H1 (cell line): Measurements from ENCODE around the gene LPAR2. TPM values are rescaled to one million over a fixed set of nuclear protein-coding genes. Genes with fewer than 3 reads are reported as not detected.

Experiments used
- CTCF ChIA-PET: fragments of 300-600 bp; sonication (Branson Sonifier 250); formaldehyde crosslinking; loops from one replicate; lab custom pipeline; 2021; ENCODE audit not compliant: partially characterized antibody; lab: Charles Lee
- POLR2A ChIA-PET: fragments of 300-600 bp; sonication (Branson Sonifier 250); formaldehyde crosslinking; loops from one replicate; lab custom pipeline; 2021; ENCODE audit warnings: inconsistent platforms; ENCODE audit not compliant: partially characterized antibody; lab: Charles Lee
- DNase-seq, 2 experiments: peaks; one replicate each; pipeline versions ENCODE4 v3.0.0 to v3.0.0-alpha.2; 2010 to 2022; ENCODE audit warnings: low spot score in 2 of 2, low read depth in 1 of 2, mixed read lengths in 1 of 2
- FAIRE-seq: peaks from 2 replicates; lab custom pipeline; 2011; peaks lifted over from hg19 to GRCh38; lab: Jason Lieb, UNC
- H2AFZ ChIP-seq: 2 replicates; pipeline ENCODE4 v1.8.1; 2012; ENCODE audit warnings: low read length, inconsistent platforms
- H2AK5ac ChIP-seq: 2 replicates; pipeline ENCODE4 v1.6.1; 2013; ENCODE audit warnings: low read depth, low read length
- H2BK120ac ChIP-seq: replicated peaks from 2 replicates; pipeline ENCODE3; 2013; ENCODE audit warnings: low read depth, low read length, inconsistent platforms
- H2BK12ac ChIP-seq: 2 replicates; pipeline ENCODE4 v1.6.1; 2013; ENCODE audit warnings: low read depth, low read length
- H2BK15ac ChIP-seq: 2 replicates; pipeline ENCODE4 v1.6.1; 2013; ENCODE audit warnings: low read length
- H2BK20ac ChIP-seq: 2 replicates; pipeline ENCODE4 v1.6.1; 2013; ENCODE audit warnings: low read length
- H2BK5ac ChIP-seq: 2 replicates; pipeline ENCODE4 v1.6.1; 2013; ENCODE audit warnings: low read depth, low read length
- H3K14ac ChIP-seq: 2 replicates; pipeline ENCODE4 v1.6.1; 2013; ENCODE audit warnings: inconsistent platforms; ENCODE audit not compliant: insufficient read length
- H3K18ac ChIP-seq: 2 replicates; pipeline ENCODE4 v1.6.1; 2013; ENCODE audit warnings: low read length; ENCODE audit errors: extremely low read depth
- H3K23ac ChIP-seq: 2 replicates; pipeline ENCODE4 v1.6.1; 2013; ENCODE audit warnings: inconsistent platforms; ENCODE audit not compliant: insufficient read length
- H3K23me2 ChIP-seq: 2 replicates; pipeline ENCODE4 v1.6.1; 2013; ENCODE audit warnings: low read depth, low read length
- H3K27ac ChIP-seq: 2 replicates; pipeline ENCODE4 v1.6.1; 2011; ENCODE audit warnings: low read depth, low read length, inconsistent platforms
- H3K27me3 ChIP-seq, 4 experiments: replicated peaks in 1 of 4; 1 replicate in 1 of 4; 2 replicates in 3 of 4; pipeline versions ENCODE4 v1.6.1 to v1.8.1; 2011 to 2013; ENCODE audit warnings: low read length in 3 of 4, mild to moderate bottlenecking in 3 of 4, inconsistent platforms in 2 of 4, mixed read lengths in 2 of 4, moderate library complexity in 1 of 4; ENCODE audit not compliant: control insufficient read depth in 3 of 4, insufficient read depth in 3 of 4; ENCODE audit errors: extremely low read depth in 1 of 4
- H3K36me3 ChIP-seq, 4 experiments: 2 replicates each; pipeline versions ENCODE4 v1.6.1 to v1.8.1; 2011 to 2013; ENCODE audit warnings: mild to moderate bottlenecking in 4 of 4, low read length in 3 of 4, moderate library complexity in 2 of 4, control low read depth in 1 of 4, inconsistent platforms in 1 of 4; ENCODE audit not compliant: insufficient read depth in 4 of 4, control insufficient read depth in 2 of 4
- H3K4ac ChIP-seq: replicated peaks from 2 replicates; pipeline ENCODE3; 2013; ENCODE audit warnings: low read length, low read depth, mixed read lengths, inconsistent platforms; ENCODE audit not compliant: insufficient read length
- H3K4me1 ChIP-seq, 4 experiments: replicated peaks in 1 of 4; 1 replicate in 1 of 4; 2 replicates in 3 of 4; pipeline versions ENCODE4 v1.6.1 to v1.8.1; 2011 to 2013; ENCODE audit warnings: low read length in 3 of 4, inconsistent platforms in 2 of 4, mixed read lengths in 1 of 4; ENCODE audit not compliant: insufficient read depth in 4 of 4, control insufficient read depth in 3 of 4
- H3K4me2 ChIP-seq, 2 experiments: 2 replicates each; pipeline versions ENCODE4 v1.6.1 to v1.8.1; 2011 to 2013; ENCODE audit warnings: low read depth in 2 of 2, low read length in 2 of 2, control low read depth in 1 of 2, inconsistent platforms in 1 of 2, mild to moderate bottlenecking in 1 of 2; ENCODE audit not compliant: insufficient read depth in 1 of 2
- H3K4me3 ChIP-seq, 4 experiments: fragments of 200-600, 300-600 bp in 1 of 4; sonication (generic), shearing (Covaris generic), sonication (Bioruptor Twin) in 1 of 4; 2 replicates each; pipeline versions ENCODE4 v1.5.1 to v1.8.1; 2011 to 2016; ENCODE audit warnings: low read length in 4 of 4, low read depth in 3 of 4, control low read depth in 2 of 4, inconsistent platforms in 2 of 4, mild to moderate bottlenecking in 2 of 4, mixed read lengths in 1 of 4, moderate library complexity in 1 of 4; ENCODE audit not compliant: insufficient read depth in 2 of 4; ENCODE audit errors: extremely low read depth in 1 of 4
- H3K56ac ChIP-seq: replicated peaks from 2 replicates; pipeline ENCODE3; 2013; ENCODE audit warnings: low read depth, mild to moderate bottlenecking, mixed read lengths, low read length, inconsistent platforms; ENCODE audit not compliant: insufficient read length
- H3K79me1 ChIP-seq: 2 replicates; pipeline ENCODE4 v1.6.1; 2013; ENCODE audit warnings: low read depth, low read length, control low read depth
- H3K79me2 ChIP-seq, 2 experiments: 2 replicates each; pipeline versions ENCODE4 v1.6.1 to v1.8.1; 2012 to 2013; ENCODE audit warnings: low read length in 2 of 2, mild to moderate bottlenecking in 2 of 2, inconsistent platforms in 1 of 2; ENCODE audit not compliant: insufficient read depth in 2 of 2, control insufficient read depth in 1 of 2
- H3K9ac ChIP-seq, 4 experiments: replicated peaks in 1 of 4; 1 replicate in 1 of 4; 2 replicates in 3 of 4; pipeline versions ENCODE4 v1.6.1 to v1.8.1; 2011 to 2013; ENCODE audit warnings: low read depth in 3 of 4, low read length in 3 of 4, control low read depth in 2 of 4, mild to moderate bottlenecking in 2 of 4, moderate library complexity in 2 of 4, inconsistent platforms in 1 of 4; ENCODE audit errors: extremely low read depth in 1 of 4
- H3K9me3 ChIP-seq, 2 experiments: 2 replicates each; pipeline versions ENCODE4 v1.6.1 to v1.8.1; 2012 to 2013; ENCODE audit warnings: mild to moderate bottlenecking in 2 of 2, moderate library complexity in 2 of 2, control low read depth in 1 of 2, inconsistent platforms in 1 of 2, low read depth in 1 of 2, low read length in 1 of 2, mixed read lengths in 1 of 2; ENCODE audit not compliant: insufficient read depth in 2 of 2
- H4K20me1 ChIP-seq, 2 experiments: replicated peaks in 1 of 2; 2 replicates each; pipeline versions ENCODE3 to v1.8.1; 2011 to 2013; ENCODE audit warnings: inconsistent platforms in 2 of 2, low read length in 2 of 2, mild to moderate bottlenecking in 1 of 2; ENCODE audit not compliant: insufficient read depth in 2 of 2, control insufficient read depth in 1 of 2
- H4K5ac ChIP-seq: 2 replicates; pipeline ENCODE4 v1.6.1; 2013; ENCODE audit warnings: low read length, low read depth, mixed read lengths, inconsistent platforms; ENCODE audit not compliant: insufficient read length
- H4K8ac ChIP-seq: 2 replicates; pipeline ENCODE4 v1.8.0; 2013; ENCODE audit warnings: mild to moderate bottlenecking, moderate library complexity, low read length, inconsistent platforms; ENCODE audit not compliant: insufficient read depth; ENCODE audit errors: extremely low read depth
- H4K91ac ChIP-seq: replicated peaks from 2 replicates; pipeline ENCODE3; 2013; ENCODE audit warnings: low read length, mixed read lengths, inconsistent platforms; ENCODE audit not compliant: insufficient read length
- CBX5 ChIP-seq: fragments of 300-800, 300-1000 bp; sonication (generic); IDR thresholded peaks from 2 replicates; pipeline ENCODE4 v1.7.1; 2016; ENCODE audit warnings: antibody characterized with exemption, low read length, low read depth
- CBX8 ChIP-seq: fragments of 300-800, 300-1000 bp; sonication (generic); IDR thresholded peaks from 2 replicates; pipeline ENCODE4 v1.7.1; 2016; ENCODE audit warnings: low read depth, low read length, borderline replicate concordance
- EP300 ChIP-seq, 2 experiments: IDR thresholded peaks; 1 replicate in 1 of 2; 2 replicates in 1 of 2; pipeline ENCODE4 v1.6.1; 2011 to 2012; ENCODE audit warnings: low read depth in 2 of 2, low read length in 2 of 2, mild to moderate bottlenecking in 2 of 2, borderline replicate concordance in 1 of 2, inconsistent platforms in 1 of 2, moderate library complexity in 1 of 2
- EZH2 ChIP-seq: fragments of 200-600 bp; sonication (generic); IDR thresholded peaks from 2 replicates; pipeline ENCODE4 v1.7.1; 2012; ENCODE audit warnings: low read depth, mild to moderate bottlenecking, moderate library complexity, low read length, inconsistent platforms; ENCODE audit not compliant: severe bottlenecking
- JUND ChIP-seq: IDR thresholded peaks from 2 replicates; pipeline ENCODE4 v1.6.1; 2011; ENCODE audit warnings: mild to moderate bottlenecking, improper control_type of control experiment, low read length
- KDM4A ChIP-seq: IDR thresholded peaks from one replicate; pipeline ENCODE4 v1.7.1; 2012; ENCODE audit warnings: low read depth, mild to moderate bottlenecking, moderate library complexity, low read length, inconsistent platforms; ENCODE audit not compliant: severe bottlenecking
- NRF1 ChIP-seq: IDR thresholded peaks from 2 replicates; pipeline ENCODE4 v1.6.1; 2011; ENCODE audit warnings: mild to moderate bottlenecking, low read depth, low read length, improper control_type of control experiment
- POU5F1 ChIP-seq: IDR thresholded peaks from 2 replicates; pipeline ENCODE4 v1.6.1; 2011; ENCODE audit warnings: low read depth, mild to moderate bottlenecking, low read length, moderate library complexity
- SIRT6 ChIP-seq: IDR thresholded peaks from one replicate; pipeline ENCODE4 v1.7.1; 2012; ENCODE audit warnings: low read length, inconsistent platforms
- SRF ChIP-seq: IDR thresholded peaks from 2 replicates; pipeline ENCODE4 v1.6.1; 2011; ENCODE audit warnings: mild to moderate bottlenecking, low read depth, low read length, moderate library complexity
- ZNF274 ChIP-seq: IDR thresholded peaks from 2 replicates; pipeline ENCODE4 v1.7.0; 2012; ENCODE audit warnings: low read length, borderline replicate concordance; ENCODE audit errors: extremely low read depth
- WGBS, 2 experiments: shearing (Covaris generic) in 1 of 2; methylation state at CpG; one replicate each; pipeline versions ENCODE4 v1.1.6 to v1.1.7; 2013 to 2015; ENCODE audit warnings: low lambda C conversion rate in 2 of 2, mixed read lengths in 2 of 2, inconsistent platforms in 1 of 2, low coverage in 1 of 2, missing lambda C conversion rate in 1 of 2; ENCODE audit not compliant: insufficient replicate concordance in 2 of 2, insufficient coverage in 1 of 2, insufficient read length in 1 of 2; ENCODE audit errors: extremely low coverage in 1 of 2, missing lambda C conversion rate in 1 of 2; 5-methylcytosine and 5-hydroxymethylcytosine counted together
- polyA plus RNA-seq, 7 experiments: library from polyadenylated mRNA; depleted of rRNA in 3 of 7; stranded (reverse) in 5 of 7; unstranded in 2 of 7; fragments of >200 nt in 5 of 7; fragments of 200-250 nt in 2 of 7; gene quantifications; 1 replicate in 5 of 7; 2 replicates in 1 of 7; 4 replicates in 1 of 7; pipeline versions ENCODE4 v1.2.1 to v1.2.3, GENCODE V29; 2011 to 2013; ENCODE audit warnings: missing spikeins in 2 of 7, mixed read lengths in 2 of 7
- total RNA-seq: library from RNA; stranded (reverse); fragmentation: NEBNext Ultra II Directional; extraction: Animal tissue kit (Norgen Biotek cat#: 25700); gene quantifications from 2 replicates; pipeline ENCODE4 v1.2.1, GENCODE V29; 2021
- TF ChIP-seq, protein P1 (sequence below): IDR thresholded peaks from 2 replicates; pipeline ENCODE4 v1.6.1; 2011; ENCODE audit warnings: low read depth, mild to moderate bottlenecking, low read length; ENCODE audit not compliant: insufficient read depth
- TF ChIP-seq, protein P2 (sequence below): IDR thresholded peaks from 2 replicates; pipeline ENCODE4 v1.6.1; 2012; ENCODE audit warnings: inconsistent platforms

Gene LPAR2
- total and polyA plus RNA-seq, 2 of the 8 experiments (the other 6 are each of a cell fraction or from before 2014, with no cell fraction given): 47.6 to 70.2 TPM

DNA sequence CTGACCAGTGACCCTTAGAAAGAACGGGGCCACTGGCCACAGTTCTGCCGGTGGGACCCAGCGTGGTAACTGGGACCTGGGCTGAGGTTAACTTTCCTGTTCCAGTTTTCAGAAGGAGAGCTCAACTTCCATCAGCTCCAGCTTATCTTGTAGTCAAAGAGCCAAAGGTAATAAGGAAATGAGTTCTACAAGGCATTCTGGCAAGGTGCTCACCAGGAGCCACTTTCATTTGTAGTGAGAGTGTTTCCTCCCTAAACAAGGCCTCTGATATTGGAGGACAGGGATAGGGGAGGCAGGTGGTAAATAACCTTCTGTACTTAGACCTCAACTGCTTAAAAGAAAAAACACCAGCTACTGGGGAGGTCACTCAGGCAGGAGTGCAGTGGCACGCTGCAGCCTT, 47.6 kb downstream of the LPAR2 start:
- H4K91ac ChIP-seq: no peak overlapping the region
- no peak overlapping the region for H3K14ac ChIP-seq
- H3K27me3 ChIP-seq: no peaks in the 10 kb centered on the region; a peak in 1 of 7 replicates
- H3K4me2 ChIP-seq: no peak overlapping the region
- H2AFZ ChIP-seq: no peak overlapping the region
- no peak overlapping the region for H3K4ac ChIP-seq
- peaks cover 0 to 5% (median 2%) of the 10 kb centered on the region in 4 experiments; a peak in 4 of 7 replicates for H3K4me1 ChIP-seq
- no peaks in the 10 kb centered on the region; the same call in 1 of the 2 replicates for H3K23me2 ChIP-seq
- H4K20me1 ChIP-seq: peaks cover 0 to 2% of the 10 kb centered on the region in 2 experiments
- H3K4me3 ChIP-seq: no peak overlapping the region
- H2BK12ac ChIP-seq: no peak overlapping the region
- H4K5ac ChIP-seq: no peak overlapping the region
- H3K9ac ChIP-seq: no peak overlapping the region
- DNase-seq (no peak), FAIRE-seq (no peak)
- no peaks in the 10 kb centered on the region for H3K79me1 ChIP-seq
- H3K56ac ChIP-seq: no peak overlapping the region
- H3K9me3 ChIP-seq: no peaks in the 10 kb centered on the region
- H3K79me2 ChIP-seq: no peaks in the 10 kb centered on the region
- no peaks in the 10 kb centered on the region for H3K36me3 ChIP-seq
- no peak overlapping the region for H2BK120ac ChIP-seq
- no peak overlapping the region for H2BK15ac ChIP-seq
- CTCF ChIA-PET: interaction anchor here (1.0 to 11.1 kb wide), 4 partner anchors 12 to 64 kb away, joined by 3 to 101 read pairs (median 8); partner anchors contain the start of gene GMIP
- WGBS, 2 experiments: 84% methylated on average over 4 of the region's 4 CpGs; no CpG with 5 or more reads in 1 of the 2 experiments
- H2BK5ac ChIP-seq: no peak overlapping the region
- no peak overlapping the region for H3K18ac ChIP-seq
- no peak overlapping the region for H2BK20ac ChIP-seq
- POLR2A ChIA-PET: interaction anchor here (0.6 to 1.6 kb wide), 4 partner anchors 22 to 91 kb away, joined by 3 to 4 read pairs (median 3); partner anchors contain the start of gene LPAR2
- H3K23ac ChIP-seq: no peak overlapping the region
- H2AK5ac ChIP-seq: no peak overlapping the region
- no peak overlapping the region for H3K27ac ChIP-seq
- no peak overlapping the region for H4K8ac ChIP-seq
- TF ChIP-seq, protein P1, sequence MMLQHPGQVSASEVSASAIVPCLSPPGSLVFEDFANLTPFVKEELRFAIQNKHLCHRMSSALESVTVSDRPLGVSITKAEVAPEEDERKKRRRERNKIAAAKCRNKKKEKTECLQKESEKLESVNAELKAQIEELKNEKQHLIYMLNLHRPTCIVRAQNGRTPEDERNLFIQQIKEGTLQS: no peak
- TF ChIP-seq POU5F1 (no peak), CBX5 (no peak), CBX8 (no peak), ZNF274 (no peak), EZH2 (no peak), EP300 (IDR thresholded peaks at IDR 0.05; ENCODE audit: borderline replicate concordance in 1 of 2, low read depth in 2 of 2, low read length in 2 of 2) (no peak), NRF1 (no peak), SRF (no peak), SIRT6 (no peak), KDM4A (no peak), JUND (no peak)
- TF ChIP-seq, protein P2, sequence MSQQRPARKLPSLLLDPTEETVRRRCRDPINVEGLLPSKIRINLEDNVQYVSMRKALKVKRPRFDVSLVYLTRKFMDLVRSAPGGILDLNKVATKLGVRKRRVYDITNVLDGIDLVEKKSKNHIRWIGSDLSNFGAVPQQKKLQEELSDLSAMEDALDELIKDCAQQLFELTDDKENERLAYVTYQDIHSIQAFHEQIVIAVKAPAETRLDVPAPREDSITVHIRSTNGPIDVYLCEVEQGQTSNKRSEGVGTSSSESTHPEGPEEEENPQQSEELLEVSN: no peak
